GM23338 (cell line): ENCODE data around the gene DIAPH1.
A peak's percentile ranks its signal among the peaks of the same experiment; 100 is the strongest.

Experiments
- CREB1 ChIP-seq: fragments of 250-450 bp; sonication (Bioruptor Pico); IDR thresholded peaks from 2 replicates; pipeline ENCODE4 v1.5.0; 2020; ENCODE audit warnings: low read depth, mild to moderate bottlenecking, moderate library complexity
- CTCF ChIP-seq, 2 experiments: fragments of 200-600 bp in 1 of 2; sonication (generic) in 1 of 2; conservative IDR thresholded peaks; 2 replicates each; pipeline versions ENCODE4 v1.5.1 to v1.6.1; 2016 to 2017; ENCODE audit warnings: antibody characterized with exemption in 2 of 2, low read depth in 2 of 2, mild to moderate bottlenecking in 2 of 2, moderate library complexity in 1 of 2
- EZH2 ChIP-seq: fragments of 200-600 bp; sonication (generic); IDR thresholded peaks from one replicate; pipeline ENCODE4 v1.8.0; 2017; ENCODE audit warnings: antibody characterized with exemption, mild to moderate bottlenecking, low read depth; ENCODE audit not compliant: unreplicated experiment
- EZH2phosphoT487 ChIP-seq: fragments of 200-600 bp; sonication (generic); IDR thresholded peaks from one replicate; pipeline ENCODE4 v1.8.1; 2018; ENCODE audit warnings: antibody characterized with exemption; ENCODE audit not compliant: unreplicated experiment
- JUNB ChIP-seq: IDR thresholded peaks from one replicate; pipeline ENCODE4 v1.6.1; 2016; ENCODE audit warnings: antibody characterized with exemption; ENCODE audit not compliant: unreplicated experiment
- NANOG ChIP-seq: IDR thresholded peaks from 2 replicates; pipeline ENCODE4 v1.6.1; 2016; ENCODE audit warnings: antibody characterized with exemption, borderline replicate concordance
- POLR2AphosphoS5 ChIP-seq: IDR thresholded peaks from 2 replicates; pipeline ENCODE4 v1.6.1; 2016; ENCODE audit warnings: antibody characterized with exemption, low read depth
- STAT1 ChIP-seq: IDR thresholded peaks from one replicate; pipeline ENCODE4 v1.6.1; 2016; ENCODE audit warnings: antibody characterized with exemption; ENCODE audit not compliant: unreplicated experiment
- ZNF114 ChIP-seq: fragments of 250-450 bp; sonication (Bioruptor Pico); IDR thresholded peaks from 2 replicates; pipeline ENCODE4 v1.5.0; 2020; ENCODE audit warnings: mild to moderate bottlenecking, moderate library complexity
- ZNF331 ChIP-seq: fragments of 250-450 bp; sonication (Bioruptor Pico); IDR thresholded peaks from 2 replicates; pipeline ENCODE4 v1.5.0; 2020; ENCODE audit warnings: low read depth, mild to moderate bottlenecking, moderate library complexity
- TF ChIP-seq, protein P1 (sequence below): IDR thresholded peaks from 2 replicates; pipeline ENCODE4 v1.6.1; 2016; ENCODE audit warnings: antibody characterized with exemption
- TF ChIP-seq, protein P2 (sequence below): IDR thresholded peaks from one replicate; pipeline ENCODE4 v1.6.1; 2018; ENCODE audit warnings: antibody characterized with exemption; ENCODE audit not compliant: unreplicated experiment
- TF ChIP-seq, protein P3 (sequence below): fragments of 250-450 bp; sonication (Bioruptor Pico); IDR thresholded peaks from 2 replicates; pipeline ENCODE4 v1.5.0; 2020; ENCODE audit warnings: mild to moderate bottlenecking, moderate library complexity

DNA sequence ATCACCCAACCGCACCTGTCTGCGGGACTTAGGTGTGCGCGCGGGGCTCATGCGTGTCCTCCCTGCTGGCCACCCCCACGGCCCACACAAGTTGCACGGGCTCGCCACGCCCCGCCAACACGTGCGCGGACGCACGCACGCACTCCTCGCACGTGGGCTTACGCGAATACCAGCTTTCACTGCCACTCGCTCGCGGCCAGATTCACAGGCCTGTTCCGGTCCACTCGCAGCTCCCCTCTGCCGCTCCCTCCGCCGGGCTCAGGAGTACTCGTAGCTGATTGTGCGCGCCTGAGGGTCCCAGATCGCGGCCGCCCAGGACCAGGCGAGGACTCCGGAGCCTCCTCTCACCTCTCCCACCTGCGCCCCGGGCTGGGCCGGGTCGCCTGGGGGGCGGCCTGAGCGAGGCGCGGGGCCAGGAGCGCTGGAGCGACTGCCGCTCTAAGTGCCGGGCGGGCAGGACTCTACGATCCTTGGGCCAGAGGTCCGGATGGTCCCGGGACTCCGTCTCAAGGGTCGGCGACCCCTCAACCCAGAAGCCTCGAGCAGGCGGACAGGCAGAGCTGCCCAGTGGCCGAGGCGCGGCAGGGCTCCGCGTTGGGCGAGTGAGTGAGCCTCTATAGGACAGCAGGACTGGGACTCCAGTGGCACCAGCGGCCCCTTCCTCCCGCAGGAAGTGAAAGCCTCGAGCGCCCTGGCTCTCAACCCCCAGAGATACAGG is 126.5 kb downstream of the DIAPH1 start:
- TF ChIP-seq EZH2, result no peak
- TF ChIP-seq CTCF (conservative IDR thresholded peaks at IDR 0.05; ENCODE audit: low read depth in 2 of 2), result no peak
- TF ChIP-seq, protein P1, sequence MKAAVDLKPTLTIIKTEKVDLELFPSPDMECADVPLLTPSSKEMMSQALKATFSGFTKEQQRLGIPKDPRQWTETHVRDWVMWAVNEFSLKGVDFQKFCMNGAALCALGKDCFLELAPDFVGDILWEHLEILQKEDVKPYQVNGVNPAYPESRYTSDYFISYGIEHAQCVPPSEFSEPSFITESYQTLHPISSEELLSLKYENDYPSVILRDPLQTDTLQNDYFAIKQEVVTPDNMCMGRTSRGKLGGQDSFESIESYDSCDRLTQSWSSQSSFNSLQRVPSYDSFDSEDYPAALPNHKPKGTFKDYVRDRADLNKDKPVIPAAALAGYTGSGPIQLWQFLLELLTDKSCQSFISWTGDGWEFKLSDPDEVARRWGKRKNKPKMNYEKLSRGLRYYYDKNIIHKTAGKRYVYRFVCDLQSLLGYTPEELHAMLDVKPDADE, result peak; percentile 14; the same call in 1 of the 2 replicates
- no peak for TF ChIP-seq EZH2phosphoT487
- TF ChIP-seq POLR2AphosphoS5, result no peak
- TF ChIP-seq, protein P2, sequence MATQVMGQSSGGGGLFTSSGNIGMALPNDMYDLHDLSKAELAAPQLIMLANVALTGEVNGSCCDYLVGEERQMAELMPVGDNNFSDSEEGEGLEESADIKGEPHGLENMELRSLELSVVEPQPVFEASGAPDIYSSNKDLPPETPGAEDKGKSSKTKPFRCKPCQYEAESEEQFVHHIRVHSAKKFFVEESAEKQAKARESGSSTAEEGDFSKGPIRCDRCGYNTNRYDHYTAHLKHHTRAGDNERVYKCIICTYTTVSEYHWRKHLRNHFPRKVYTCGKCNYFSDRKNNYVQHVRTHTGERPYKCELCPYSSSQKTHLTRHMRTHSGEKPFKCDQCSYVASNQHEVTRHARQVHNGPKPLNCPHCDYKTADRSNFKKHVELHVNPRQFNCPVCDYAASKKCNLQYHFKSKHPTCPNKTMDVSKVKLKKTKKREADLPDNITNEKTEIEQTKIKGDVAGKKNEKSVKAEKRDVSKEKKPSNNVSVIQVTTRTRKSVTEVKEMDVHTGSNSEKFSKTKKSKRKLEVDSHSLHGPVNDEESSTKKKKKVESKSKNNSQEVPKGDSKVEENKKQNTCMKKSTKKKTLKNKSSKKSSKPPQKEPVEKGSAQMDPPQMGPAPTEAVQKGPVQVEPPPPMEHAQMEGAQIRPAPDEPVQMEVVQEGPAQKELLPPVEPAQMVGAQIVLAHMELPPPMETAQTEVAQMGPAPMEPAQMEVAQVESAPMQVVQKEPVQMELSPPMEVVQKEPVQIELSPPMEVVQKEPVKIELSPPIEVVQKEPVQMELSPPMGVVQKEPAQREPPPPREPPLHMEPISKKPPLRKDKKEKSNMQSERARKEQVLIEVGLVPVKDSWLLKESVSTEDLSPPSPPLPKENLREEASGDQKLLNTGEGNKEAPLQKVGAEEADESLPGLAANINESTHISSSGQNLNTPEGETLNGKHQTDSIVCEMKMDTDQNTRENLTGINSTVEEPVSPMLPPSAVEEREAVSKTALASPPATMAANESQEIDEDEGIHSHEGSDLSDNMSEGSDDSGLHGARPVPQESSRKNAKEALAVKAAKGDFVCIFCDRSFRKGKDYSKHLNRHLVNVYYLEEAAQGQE, result no peak
- no peak for TF ChIP-seq CREB1 (CRISPR knock-in tag)
- TF ChIP-seq JUNB, result no peak
- TF ChIP-seq, protein P3, sequence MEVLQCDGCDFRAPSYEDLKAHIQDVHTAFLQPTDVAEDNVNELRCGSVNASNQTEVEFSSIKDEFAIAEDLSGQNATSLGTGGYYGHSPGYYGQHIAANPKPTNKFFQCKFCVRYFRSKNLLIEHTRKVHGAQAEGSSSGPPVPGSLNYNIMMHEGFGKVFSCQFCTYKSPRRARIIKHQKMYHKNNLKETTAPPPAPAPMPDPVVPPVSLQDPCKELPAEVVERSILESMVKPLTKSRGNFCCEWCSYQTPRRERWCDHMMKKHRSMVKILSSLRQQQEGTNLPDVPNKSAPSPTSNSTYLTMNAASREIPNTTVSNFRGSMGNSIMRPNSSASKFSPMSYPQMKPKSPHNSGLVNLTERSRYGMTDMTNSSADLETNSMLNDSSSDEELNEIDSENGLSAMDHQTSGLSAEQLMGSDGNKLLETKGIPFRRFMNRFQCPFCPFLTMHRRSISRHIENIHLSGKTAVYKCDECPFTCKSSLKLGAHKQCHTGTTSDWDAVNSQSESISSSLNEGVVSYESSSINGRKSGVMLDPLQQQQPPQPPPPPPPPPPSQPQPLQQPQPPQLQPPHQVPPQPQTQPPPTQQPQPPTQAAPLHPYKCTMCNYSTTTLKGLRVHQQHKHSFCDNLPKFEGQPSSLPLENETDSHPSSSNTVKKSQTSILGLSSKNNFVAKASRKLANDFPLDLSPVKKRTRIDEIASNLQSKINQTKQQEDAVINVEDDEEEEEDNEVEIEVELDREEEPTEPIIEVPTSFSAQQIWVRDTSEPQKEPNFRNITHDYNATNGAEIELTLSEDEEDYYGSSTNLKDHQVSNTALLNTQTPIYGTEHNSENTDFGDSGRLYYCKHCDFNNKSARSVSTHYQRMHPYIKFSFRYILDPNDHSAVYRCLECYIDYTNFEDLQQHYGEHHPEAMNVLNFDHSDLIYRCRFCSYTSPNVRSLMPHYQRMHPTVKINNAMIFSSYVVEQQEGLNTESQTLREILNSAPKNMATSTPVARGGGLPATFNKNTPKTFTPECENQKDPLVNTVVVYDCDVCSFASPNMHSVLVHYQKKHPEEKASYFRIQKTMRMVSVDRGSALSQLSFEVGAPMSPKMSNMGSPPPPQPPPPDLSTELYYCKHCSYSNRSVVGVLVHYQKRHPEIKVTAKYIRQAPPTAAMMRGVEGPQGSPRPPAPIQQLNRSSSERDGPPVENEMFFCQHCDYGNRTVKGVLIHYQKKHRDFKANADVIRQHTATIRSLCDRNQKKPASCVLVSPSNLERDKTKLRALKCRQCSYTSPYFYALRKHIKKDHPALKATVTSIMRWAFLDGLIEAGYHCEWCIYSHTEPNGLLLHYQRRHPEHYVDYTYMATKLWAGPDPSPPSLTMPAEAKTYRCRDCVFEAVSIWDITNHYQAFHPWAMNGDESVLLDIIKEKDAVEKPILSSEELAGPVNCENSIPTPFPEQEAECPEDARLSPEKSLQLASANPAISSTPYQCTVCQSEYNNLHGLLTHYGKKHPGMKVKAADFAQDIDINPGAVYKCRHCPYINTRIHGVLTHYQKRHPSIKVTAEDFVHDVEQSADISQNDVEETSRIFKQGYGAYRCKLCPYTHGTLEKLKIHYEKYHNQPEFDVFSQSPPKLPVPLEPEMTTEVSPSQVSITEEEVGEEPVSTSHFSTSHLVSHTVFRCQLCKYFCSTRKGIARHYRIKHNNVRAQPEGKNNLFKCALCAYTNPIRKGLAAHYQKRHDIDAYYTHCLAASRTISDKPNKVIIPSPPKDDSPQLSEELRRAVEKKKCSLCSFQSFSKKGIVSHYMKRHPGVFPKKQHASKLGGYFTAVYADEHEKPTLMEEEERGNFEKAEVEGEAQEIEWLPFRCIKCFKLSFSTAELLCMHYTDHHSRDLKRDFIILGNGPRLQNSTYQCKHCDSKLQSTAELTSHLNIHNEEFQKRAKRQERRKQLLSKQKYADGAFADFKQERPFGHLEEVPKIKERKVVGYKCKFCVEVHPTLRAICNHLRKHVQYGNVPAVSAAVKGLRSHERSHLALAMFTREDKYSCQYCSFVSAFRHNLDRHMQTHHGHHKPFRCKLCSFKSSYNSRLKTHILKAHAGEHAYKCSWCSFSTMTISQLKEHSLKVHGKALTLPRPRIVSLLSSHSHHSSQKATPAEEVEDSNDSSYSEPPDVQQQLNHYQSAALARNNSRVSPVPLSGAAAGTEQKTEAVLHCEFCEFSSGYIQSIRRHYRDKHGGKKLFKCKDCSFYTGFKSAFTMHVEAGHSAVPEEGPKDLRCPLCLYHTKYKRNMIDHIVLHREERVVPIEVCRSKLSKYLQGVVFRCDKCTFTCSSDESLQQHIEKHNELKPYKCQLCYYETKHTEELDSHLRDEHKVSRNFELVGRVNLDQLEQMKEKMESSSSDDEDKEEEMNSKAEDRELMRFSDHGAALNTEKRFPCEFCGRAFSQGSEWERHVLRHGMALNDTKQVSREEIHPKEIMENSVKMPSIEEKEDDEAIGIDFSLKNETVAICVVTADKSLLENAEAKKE, result no peak
- TF ChIP-seq ZNF114 (CRISPR knock-in tag), result no peak
- TF ChIP-seq ZNF331 (CRISPR knock-in tag), result no peak
- no peak for TF ChIP-seq NANOG
- no peak for TF ChIP-seq STAT1
